Rectal smooth muscle tissue (tissue), 1 donor: ENCODE results near the gene HDAC4.
"Not testable (repeated sequence)": the region's sequence is repeated elsewhere in the genome, so short reads cannot be mapped to it uniquely, and the experiment has no call there.

Experiments used
- H3K27ac ChIP-seq: one replicate; pipeline ENCODE4 v1.7.0; 2013; ENCODE audit warnings: low read depth, low read length, inconsistent platforms
- H3K27me3 ChIP-seq: one replicate; pipeline ENCODE4 v1.7.0; 2013; ENCODE audit warnings: low read length; ENCODE audit not compliant: control insufficient read depth, insufficient read depth
- H3K36me3 ChIP-seq: one replicate; pipeline ENCODE4 v1.7.0; 2013; ENCODE audit warnings: low read length; ENCODE audit not compliant: control insufficient read depth, insufficient read depth
- H3K4me1 ChIP-seq: one replicate; pipeline ENCODE4 v1.7.0; 2013; ENCODE audit warnings: low read length; ENCODE audit not compliant: control insufficient read depth, insufficient read depth
- H3K4me3 ChIP-seq: one replicate; pipeline ENCODE4 v1.7.0; 2013; ENCODE audit warnings: low read length
- H3K9ac ChIP-seq: one replicate; pipeline ENCODE4 v1.7.0; 2013; ENCODE audit warnings: low read length

Gene HDAC4

DNA sequence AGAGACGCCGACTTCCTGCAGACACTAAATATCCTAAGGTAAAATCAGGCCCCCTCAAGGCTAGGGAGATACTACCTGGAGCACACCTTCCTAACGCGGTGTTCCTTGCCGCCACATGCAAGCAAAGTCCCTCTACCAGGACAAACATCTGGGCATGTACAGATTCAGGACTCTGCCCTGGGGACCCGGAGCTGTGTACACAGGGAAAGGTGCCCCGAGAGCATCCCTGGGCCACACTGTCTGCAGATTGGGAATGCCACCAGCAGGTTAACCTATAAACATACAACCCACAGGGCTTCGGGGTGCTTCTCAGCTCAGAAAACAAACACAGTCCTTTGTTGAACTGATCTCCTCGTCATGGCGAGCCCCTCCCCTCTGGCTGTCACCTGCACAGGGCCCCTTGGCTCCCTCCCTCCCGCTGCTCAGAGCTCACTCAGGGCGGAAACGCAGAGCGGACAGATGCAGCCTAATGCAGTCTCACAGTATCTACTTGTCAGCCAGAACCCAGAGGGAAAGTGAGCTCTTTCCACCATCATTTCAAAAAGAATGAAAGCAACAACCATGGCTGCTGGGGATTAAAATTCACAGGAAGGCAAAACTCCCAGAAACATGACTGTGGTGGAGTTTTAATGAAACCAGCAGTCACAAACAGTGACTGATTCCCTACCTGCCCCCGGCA is 218.8 kb downstream of the HDAC4 start:
- H3K36me3 ChIP-seq, result peaks cover 15% of the 10 kb centered on the region

DNA sequence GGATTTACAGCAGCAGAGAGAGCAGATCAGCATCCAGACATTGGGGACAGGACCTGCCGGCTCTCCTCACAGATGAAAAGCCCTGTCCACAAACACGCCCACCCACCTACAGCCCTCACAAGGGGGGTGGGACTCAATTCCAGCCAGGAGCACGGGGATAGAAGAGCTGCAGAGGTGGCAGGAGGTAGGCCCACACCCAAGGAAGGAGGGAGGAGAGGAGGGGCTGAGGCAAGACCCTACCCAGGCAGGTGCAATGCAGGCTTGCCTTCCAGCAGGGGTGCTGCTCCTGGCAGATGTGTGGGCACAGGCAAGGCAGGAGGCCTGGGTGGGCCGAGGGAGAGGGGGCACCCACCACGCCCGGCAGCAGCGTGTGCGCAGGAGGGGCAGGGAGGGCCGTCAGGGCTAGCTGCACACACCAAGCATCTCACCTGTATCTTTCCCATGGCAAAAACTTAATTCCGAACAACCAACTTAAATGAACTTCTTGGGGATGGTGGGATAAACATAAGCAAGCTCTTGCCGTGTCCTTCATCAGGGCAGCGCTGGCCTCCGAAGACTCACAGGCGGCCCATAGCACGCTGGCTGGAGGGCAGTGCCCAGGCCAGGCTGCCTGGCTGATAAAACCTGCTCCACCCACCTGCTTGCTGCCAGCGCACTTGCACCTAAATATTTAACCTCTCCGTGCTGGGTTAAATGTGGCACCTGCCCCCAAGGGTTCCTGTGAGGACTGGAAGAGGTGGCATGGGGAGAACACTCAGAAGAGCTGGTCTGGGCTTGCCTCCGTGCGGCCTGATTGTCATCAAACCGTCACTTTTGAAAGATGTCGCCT is 219.5 kb downstream of the HDAC4 start:
- H3K9ac ChIP-seq, result no peak overlapping the region
- peaks cover 9% of the 10 kb centered on the region for H3K4me1 ChIP-seq
- peaks cover 14% of the 10 kb centered on the region for H3K36me3 ChIP-seq
- H3K4me3 ChIP-seq, result no peak overlapping the region
- no peak overlapping the region for H3K27ac ChIP-seq
- no peaks in the 10 kb centered on the region for H3K27me3 ChIP-seq

More for the DNA sequence above, 218.8 kb downstream of the HDAC4 start:
- peaks cover 3% of the 10 kb centered on the region for H3K4me1 ChIP-seq
- no peak overlapping the region for H3K27ac ChIP-seq
- no peak overlapping the region for H3K9ac ChIP-seq
- H3K4me3 ChIP-seq, result no peak overlapping the region
- no peaks in the 10 kb centered on the region for H3K27me3 ChIP-seq

DNA sequence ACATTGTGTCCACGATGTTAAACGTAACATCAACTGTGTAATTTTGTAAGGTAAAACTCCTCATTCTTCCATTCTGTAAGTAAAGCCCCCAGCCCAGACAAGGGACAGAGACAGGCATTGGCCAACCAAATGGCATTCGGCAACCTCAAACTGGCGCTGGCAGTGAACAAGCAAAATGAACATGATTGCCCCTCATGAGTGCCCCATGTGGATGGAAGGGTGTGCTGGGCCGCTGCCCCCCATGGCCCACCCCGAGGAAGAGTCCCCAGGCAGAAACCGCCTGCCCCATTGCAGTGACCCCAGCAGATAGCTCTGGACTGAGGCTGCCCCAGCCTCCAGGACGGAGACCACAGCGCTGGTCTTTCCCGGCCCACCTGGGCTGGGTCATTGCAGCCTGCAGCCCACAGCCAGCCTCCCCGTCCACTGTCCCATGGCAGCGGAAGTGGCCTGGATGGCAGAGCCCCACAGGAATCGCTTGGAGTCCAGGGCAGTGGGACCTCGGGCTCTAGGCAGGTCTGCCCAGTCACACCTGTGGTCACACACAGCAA is 220.2 kb downstream of the HDAC4 start:
- Histone ChIP-seq H3K36me3 (peaks cover 14% of the 10 kb centered on the region), H3K27ac (no peak overlapping the region), H3K9ac (no peak overlapping the region)

DNA sequence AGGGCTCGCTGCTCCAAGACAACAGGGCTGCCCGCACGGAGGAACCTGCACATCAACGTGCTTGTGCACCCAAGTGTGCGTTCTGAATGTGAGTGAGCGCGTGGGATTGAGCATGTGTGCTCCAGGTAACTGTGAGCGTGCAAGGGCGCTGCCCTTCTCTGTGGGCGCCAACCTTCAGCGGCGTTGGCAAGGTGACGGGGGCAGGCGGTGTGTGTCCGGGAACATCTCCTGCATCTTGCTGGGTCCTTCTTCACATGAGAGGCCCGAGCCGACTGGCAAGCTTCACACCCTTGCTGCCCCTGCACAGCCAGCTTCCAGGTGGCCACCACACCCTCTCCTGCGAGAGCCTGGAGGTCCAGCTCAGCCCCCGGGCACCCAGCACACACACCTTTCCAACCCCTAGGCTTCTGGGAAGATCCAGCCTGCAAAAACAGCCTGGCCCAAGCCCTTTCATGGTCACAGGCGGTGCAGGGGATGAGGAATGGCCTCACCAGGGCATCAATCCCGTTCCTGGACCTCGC is 220.9 kb downstream of the HDAC4 start:
- H3K36me3 ChIP-seq, result peaks cover 9% of the 10 kb centered on the region

More for the DNA sequence above, 220.2 kb downstream of the HDAC4 start:
- H3K27me3 ChIP-seq, result no peaks in the 10 kb centered on the region
- no peak overlapping the region for H3K4me3 ChIP-seq
- H3K4me1 ChIP-seq, result peaks cover 11% of the 10 kb centered on the region

DNA sequence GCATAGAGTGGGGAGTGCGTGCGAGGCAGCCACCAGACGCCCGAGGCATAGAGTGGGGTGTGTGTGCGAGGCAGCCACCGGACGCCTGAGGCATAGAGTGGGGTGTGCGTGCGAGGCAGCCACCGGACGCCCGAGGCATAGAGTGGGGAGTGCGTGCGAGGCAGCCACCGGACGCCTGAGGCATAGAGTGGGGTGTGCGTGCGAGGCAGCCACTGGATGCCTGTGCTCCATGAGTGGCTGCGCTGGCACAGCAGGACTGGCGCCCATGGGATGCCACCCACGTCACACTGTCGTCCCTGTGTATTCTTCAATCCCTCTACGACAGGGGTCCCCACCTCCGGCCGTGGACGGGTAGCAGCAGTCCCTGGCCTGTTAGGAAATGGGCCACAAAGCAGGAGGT is 221.9 kb downstream of the HDAC4 start:
- H3K4me3 ChIP-seq, result no peak overlapping the region
- H3K9ac ChIP-seq, result no peak overlapping the region
- no peak overlapping the region for H3K27ac ChIP-seq
- peaks cover 9% of the 10 kb centered on the region for H3K36me3 ChIP-seq
- peaks cover 11% of the 10 kb centered on the region for H3K4me1 ChIP-seq
- no peaks in the 10 kb centered on the region for H3K27me3 ChIP-seq

More for the DNA sequence above, 220.9 kb downstream of the HDAC4 start:
- H3K27me3 ChIP-seq, result no peaks in the 10 kb centered on the region
- H3K4me3 ChIP-seq, result no peak overlapping the region
- no peak overlapping the region for H3K9ac ChIP-seq
- no peak overlapping the region for H3K27ac ChIP-seq
- peaks cover 11% of the 10 kb centered on the region for H3K4me1 ChIP-seq

DNA sequence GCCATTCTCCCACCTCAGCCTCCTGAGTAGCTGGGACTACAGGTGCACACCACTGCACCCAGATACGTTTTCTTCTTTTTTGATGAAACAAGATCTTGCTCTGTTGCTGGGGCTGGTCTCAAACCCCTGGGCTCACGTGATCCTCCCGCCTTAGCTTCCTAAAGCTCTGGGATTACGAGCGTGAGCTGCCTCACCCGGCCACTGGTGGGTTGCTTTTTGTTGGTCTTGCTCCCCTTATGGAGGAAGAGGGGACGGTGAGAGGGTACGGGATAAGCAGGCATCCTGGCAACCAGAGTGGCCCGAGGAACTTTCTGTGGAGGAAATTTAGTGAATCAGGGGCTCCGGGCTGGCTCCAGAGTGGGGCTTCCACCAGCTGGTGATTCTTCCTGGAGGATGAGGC is 222.3 kb downstream of the HDAC4 start:
- H3K4me1 ChIP-seq, result peaks cover 11% of the 10 kb centered on the region
- peaks cover 9% of the 10 kb centered on the region for H3K36me3 ChIP-seq
- no peak overlapping the region for H3K27ac ChIP-seq
- H3K4me3 ChIP-seq, result no peak overlapping the region
- no peak overlapping the region for H3K9ac ChIP-seq
- no peaks in the 10 kb centered on the region for H3K27me3 ChIP-seq

DNA sequence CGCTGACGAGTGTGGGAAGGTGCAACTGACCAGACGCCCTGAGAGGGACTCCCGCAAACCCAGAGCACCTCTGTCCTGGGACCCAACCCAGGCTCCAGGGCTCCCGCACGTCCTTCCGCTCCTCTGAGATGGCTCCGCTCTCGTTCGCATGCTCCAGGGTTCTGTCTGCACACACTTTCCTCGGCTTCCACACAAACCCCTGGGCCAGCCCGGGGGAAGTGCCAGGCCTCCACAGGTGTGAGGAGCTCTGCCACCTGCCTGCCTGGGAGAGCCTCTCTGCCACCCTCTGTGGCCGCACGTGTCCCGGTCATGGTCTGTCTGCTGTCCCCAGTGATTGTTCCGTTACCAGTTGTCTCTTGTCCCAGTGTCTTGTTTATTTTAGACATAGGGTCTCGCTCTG is 222.9 kb downstream of the HDAC4 start:
- Histone ChIP-seq H3K27ac (no peak overlapping the region), H3K36me3 (peaks cover 9% of the 10 kb centered on the region)

DNA sequence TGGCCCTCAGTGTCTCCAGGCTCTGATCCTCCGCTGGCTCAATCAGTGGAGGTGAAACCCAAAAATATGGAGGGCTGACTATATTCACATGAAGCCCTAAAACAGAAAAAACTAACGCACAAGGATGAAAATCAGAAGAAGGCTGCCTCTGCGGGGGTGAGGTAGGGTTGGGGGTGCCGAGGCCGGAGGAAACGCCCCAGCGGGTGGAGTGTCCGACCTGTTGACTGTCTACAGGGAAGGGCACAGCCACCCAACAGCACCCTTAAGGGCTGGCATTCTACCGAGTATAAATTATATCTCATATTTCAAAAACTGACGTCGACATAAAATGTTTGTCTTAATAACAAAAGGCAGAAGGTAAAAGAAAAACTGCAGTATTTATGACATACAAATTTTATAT is 223.5 kb downstream of the HDAC4 start:
- H3K27me3 ChIP-seq, result no peaks in the 10 kb centered on the region
- H3K36me3 ChIP-seq, result peaks cover 9% of the 10 kb centered on the region
- H3K27ac ChIP-seq, result peak overlapping the region; percentile 64
- H3K4me1 ChIP-seq, result peaks cover 11% of the 10 kb centered on the region
- H3K9ac ChIP-seq, result no peak overlapping the region
- no peak overlapping the region for H3K4me3 ChIP-seq

More for the DNA sequence above, 222.9 kb downstream of the HDAC4 start:
- Histone ChIP-seq H3K4me3 (no peak overlapping the region), H3K9ac (no peak overlapping the region), H3K27me3 (no peaks in the 10 kb centered on the region), H3K4me1 (peaks cover 11% of the 10 kb centered on the region)

DNA sequence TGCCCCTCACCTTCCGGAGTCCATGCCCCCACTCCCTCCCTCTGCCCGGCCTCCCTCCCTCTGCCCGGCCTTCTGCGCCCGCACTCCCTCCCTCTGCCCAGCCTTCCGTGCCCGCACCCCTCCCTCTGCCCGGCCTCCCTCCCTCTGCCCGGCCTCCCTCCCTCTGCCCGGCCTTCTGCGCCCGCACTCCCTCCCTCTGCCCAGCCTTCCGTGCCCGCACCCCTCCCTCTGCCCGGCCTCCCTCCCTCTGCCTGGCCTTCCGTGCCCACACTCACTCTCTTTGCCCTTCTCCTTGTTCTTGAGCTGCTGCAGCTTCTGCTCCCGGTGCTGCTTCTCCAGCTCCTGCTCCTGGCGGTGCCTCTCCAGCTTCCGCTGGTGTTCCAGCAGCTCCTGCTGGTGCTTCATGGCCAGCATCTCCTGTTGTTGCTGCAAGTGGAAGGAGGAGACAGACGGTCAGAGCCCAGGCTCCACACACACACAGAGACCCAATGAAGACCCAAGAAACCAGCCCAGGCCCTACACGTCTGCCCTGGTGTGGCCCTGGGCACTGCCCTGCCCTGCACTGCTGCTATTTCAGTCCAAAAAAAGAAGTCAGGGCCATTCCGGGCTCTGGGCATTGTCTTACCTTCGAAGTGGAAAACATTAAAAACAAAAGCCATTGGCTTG is 224.5 kb downstream of the HDAC4 start:
- H3K27ac ChIP-seq, result peak overlapping the region; percentile 64
- not testable (repeated sequence) for H3K9ac ChIP-seq, H3K4me3 ChIP-seq, H3K27me3 ChIP-seq, H3K36me3 ChIP-seq
- H3K4me1 ChIP-seq, result peaks cover 11% of the 10 kb centered on the region

DNA sequence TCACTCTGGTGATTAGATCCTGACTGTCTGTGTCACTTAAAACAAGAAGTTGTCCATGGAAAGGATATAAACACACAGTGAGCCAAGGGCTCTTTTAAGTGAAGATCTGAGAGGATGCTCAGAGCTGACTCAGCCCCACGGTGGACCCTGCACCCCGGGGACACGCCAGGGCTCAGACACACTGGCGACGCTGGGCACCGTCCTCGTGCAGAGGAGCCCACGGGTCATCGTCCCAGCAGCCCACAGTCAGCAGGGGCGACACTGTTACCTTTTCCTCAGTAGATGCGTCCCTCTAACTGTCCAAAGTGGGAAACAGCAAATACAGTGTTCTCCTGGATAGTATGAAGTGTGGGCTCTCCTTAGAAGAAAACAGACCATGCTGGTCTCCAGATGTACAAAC is 225.6 kb downstream of the HDAC4 start:
- no peaks in the 10 kb centered on the region for H3K27me3 ChIP-seq
- peaks cover 11% of the 10 kb centered on the region for H3K4me1 ChIP-seq
- no peak overlapping the region for H3K4me3 ChIP-seq
- H3K27ac ChIP-seq, result no peak overlapping the region
- no peak overlapping the region for H3K9ac ChIP-seq
- H3K36me3 ChIP-seq, result peaks cover 7% of the 10 kb centered on the region

DNA sequence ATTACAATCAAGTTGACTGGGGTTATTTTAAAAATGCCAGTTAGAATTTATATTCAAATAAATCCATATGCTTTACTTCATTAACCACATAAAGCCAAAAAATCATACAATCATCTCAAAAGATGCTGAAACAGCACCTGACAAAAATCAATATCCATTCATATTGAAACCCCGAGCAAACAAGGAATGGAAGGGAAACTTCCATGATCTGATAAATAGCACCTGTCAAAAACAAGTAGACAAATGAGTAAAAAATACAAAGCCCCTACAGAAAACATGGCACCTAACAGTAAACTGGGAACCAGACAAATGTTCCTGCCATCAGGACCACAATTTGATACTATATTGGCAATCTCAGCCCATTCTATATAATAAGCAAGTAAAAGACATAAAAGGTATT is 227.5 kb downstream of the HDAC4 start:
- H3K36me3 ChIP-seq, result peaks cover 4% of the 10 kb centered on the region
- H3K9ac ChIP-seq, result no peak overlapping the region
- H3K27me3 ChIP-seq, result no peaks in the 10 kb centered on the region
- H3K4me3 ChIP-seq, result no peak overlapping the region
- H3K4me1 ChIP-seq, result peaks cover 11% of the 10 kb centered on the region
- no peak overlapping the region for H3K27ac ChIP-seq

DNA sequence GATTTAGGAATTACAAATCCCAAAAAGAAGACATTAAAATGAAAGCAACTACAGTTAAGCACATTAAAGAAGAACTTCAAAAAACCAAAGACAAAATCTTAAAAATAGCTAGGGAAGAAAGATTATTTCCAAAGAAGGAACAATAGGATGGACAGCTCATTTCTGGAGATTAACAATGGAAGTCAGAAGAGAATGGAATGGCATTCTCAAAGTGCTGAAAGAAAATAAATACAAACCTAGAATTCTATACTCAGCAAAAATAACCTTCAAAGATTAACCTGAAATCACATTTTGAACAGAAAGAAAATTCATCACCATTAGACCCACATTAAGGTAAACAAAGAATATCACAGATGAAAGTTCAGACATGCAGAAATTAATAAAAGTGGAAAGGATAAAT is 229.2 kb downstream of the HDAC4 start:
- Histone ChIP-seq H3K4me3 (no peak overlapping the region), H3K4me1 (peaks cover 13% of the 10 kb centered on the region), H3K36me3 (no peaks in the 10 kb centered on the region), H3K9ac (no peak overlapping the region), H3K27ac (no peak overlapping the region), H3K27me3 (no peaks in the 10 kb centered on the region)
